GM18499 (cell line): ENCODE measurements around the gene NCOR2.
"Not testable (repeated sequence)": the region's sequence is repeated elsewhere in the genome, so short reads cannot be mapped to it uniquely, and the experiment has no call there.

ENCODE experiments used
- ATAC-seq: cut with Tn5 transposase; IDR thresholded peaks from one replicate; pipeline ENCODE4 v1.9.1; 2021; ENCODE audit warnings: moderate number of reproducible peaks; ENCODE audit not compliant: insufficient read depth, unreplicated experiment

NCOR2 gene

GRCh38 chr12:124603100-124603541 is 35.7 kb upstream of the NCOR2 start:
- no peak for ATAC-seq

GRCh38 chr12:124601706-124602105 is 34.3 kb upstream of the NCOR2 start:
- no peak for ATAC-seq

- no peak for ATAC-seq
These were observed 31.9 kb upstream of the NCOR2 start for GRCh38 chr12:124599074-124599999.

GRCh38 chr12:124597041-124597440 is 29.6 kb upstream of the NCOR2 start:
- ATAC-seq, result no peak

- ATAC-seq, result no peak
These were observed 28.0 kb upstream of the NCOR2 start for GRCh38 chr12:124595444-124595843.

- ATAC-seq, result no peak
These were observed 27.4 kb upstream of the NCOR2 start for GRCh38 chr12:124594851-124595250.

GRCh38 chr12:124593851-124594401 is 26.5 kb upstream of the NCOR2 start:
- no peak for ATAC-seq

GRCh38 chr12:124593176-124593575 is 25.8 kb upstream of the NCOR2 start:
- no peak for ATAC-seq

- ATAC-seq, result no peak
These were observed 25.2 kb upstream of the NCOR2 start for GRCh38 chr12:124592481-124593160.

GRCh38 chr12:124592050-124592449 is 24.6 kb upstream of the NCOR2 start:
- no peak for ATAC-seq

GRCh38 chr12:124590447-124590846 is 23.0 kb upstream of the NCOR2 start:
- no peak for ATAC-seq

GRCh38 chr12:124588751-124589267 is 21.4 kb upstream of the NCOR2 start:
- ATAC-seq, result no peak

- no peak for ATAC-seq
These were observed 20.7 kb upstream of the NCOR2 start for GRCh38 chr12:124588018-124588634.

- ATAC-seq, result no peak
These were observed 19.3 kb upstream of the NCOR2 start for GRCh38 chr12:124586756-124587155.

- ATAC-seq, result not testable (repeated sequence)
These were observed 17.1 kb upstream of the NCOR2 start for GRCh38 chr12:124584494-124584893.

- no peak for ATAC-seq
These were observed 16.4 kb upstream of the NCOR2 start for GRCh38 chr12:124583854-124584253.

GRCh38 chr12:124582108-124582424 is 14.7 kb upstream of the NCOR2 start:
- no peak for ATAC-seq

- no peak for ATAC-seq
These were observed 14.1 kb upstream of the NCOR2 start for GRCh38 chr12:124581307-124582107.

- no peak for ATAC-seq
These were observed 12.6 kb upstream of the NCOR2 start for GRCh38 chr12:124579921-124580517.
